Erythroblast (primary cell): Measurements from ENCODE around the gene TAGLN.

Experiments
- GATA1 ChIP-seq: IDR thresholded peaks from 2 replicates; pipeline ENCODE4 v1.6.1; 2011; ENCODE audit warnings: low read depth, mild to moderate bottlenecking, control low read depth, low read length, moderate library complexity
- POLR2A ChIP-seq: IDR thresholded peaks from 2 replicates; pipeline ENCODE4 v1.6.1; 2011; ENCODE audit warnings: mild to moderate bottlenecking, low read length

DNA sequence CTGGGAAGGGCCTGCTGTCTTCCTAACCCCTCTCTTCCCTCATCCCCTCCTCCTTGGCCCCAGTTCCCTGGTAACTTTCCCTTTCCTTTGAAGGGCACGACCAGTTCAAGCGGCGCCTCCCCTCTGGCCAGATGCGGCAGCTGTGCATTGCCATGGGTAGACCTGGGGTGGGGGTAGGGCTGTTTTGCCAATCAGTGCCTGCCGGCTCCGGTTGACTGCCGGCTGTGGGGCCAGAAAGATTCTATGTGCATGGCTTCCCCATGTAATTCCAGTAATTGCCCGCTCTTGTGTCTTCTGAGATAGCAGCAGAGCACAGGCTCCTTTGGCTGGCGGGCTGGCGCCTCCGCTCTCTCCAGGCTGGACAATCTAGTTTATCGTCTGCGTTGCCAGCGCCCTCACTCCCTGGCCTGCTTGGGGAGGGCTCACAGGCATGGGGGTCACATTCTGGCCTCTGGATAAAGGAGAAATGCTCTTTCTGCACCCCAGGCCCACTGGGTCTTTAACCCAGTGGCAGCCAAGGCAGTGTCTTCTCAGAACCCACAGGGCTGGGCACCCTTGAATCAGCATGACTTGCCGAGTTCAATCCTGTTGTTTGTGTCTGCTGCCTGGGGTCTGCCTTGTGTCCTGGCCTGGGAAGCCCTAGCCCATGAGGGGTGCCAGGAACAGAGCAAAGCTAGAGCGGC lies 11.2 kb upstream of the TAGLN start:
- TF ChIP-seq POLR2A (no peak), GATA1 (no peak)
